Fibroblast of mammary gland (primary cell): Measurements from ENCODE around the gene ABCB7.

Experiments
- DNase-seq: peaks from one replicate; pipeline ENCODE4 v3.0.0-alpha.2; 2010; ENCODE audit warnings: low read depth
- H3K4me3 ChIP-seq: 2 replicates; pipeline ENCODE4 v1.5.1; 2011; ENCODE audit warnings: low read depth, mild to moderate bottlenecking, low read length, moderate library complexity; ENCODE audit not compliant: control insufficient read depth
- TF ChIP-seq, protein P1 (sequence below): conservative IDR thresholded peaks from 2 replicates; pipeline ENCODE4 v1.5.1; 2011; ENCODE audit warnings: low read depth, low read length, inconsistent platforms; ENCODE audit not compliant: control insufficient read depth, insufficient read depth

ABCB7 gene

DNA sequence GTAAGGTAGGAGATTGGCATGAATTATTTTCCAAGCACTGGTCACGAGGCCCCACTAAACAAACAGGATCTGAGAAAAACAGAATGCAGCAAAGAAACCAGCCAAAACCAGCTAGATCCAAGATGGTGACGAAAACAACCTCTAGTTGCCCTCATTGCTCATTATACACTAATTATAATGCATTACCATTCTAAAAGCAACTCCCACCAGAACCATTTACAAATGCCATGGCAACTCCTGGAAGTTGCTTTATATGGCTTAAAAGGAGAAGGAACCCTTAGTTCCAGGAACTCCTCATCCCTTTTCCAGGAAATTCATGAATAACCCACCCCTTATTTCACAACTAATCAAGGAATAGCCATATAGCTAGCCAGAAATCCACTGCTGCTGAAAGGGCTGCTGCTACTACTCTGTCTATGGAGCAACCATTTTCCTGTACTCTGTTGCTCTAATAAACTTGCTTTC lies 69.3 kb downstream of the ABCB7 start:
- H3K4me3 ChIP-seq = no peak overlapping the region
- peak; percentile 39 for DNase-seq
- TF ChIP-seq, protein P1, sequence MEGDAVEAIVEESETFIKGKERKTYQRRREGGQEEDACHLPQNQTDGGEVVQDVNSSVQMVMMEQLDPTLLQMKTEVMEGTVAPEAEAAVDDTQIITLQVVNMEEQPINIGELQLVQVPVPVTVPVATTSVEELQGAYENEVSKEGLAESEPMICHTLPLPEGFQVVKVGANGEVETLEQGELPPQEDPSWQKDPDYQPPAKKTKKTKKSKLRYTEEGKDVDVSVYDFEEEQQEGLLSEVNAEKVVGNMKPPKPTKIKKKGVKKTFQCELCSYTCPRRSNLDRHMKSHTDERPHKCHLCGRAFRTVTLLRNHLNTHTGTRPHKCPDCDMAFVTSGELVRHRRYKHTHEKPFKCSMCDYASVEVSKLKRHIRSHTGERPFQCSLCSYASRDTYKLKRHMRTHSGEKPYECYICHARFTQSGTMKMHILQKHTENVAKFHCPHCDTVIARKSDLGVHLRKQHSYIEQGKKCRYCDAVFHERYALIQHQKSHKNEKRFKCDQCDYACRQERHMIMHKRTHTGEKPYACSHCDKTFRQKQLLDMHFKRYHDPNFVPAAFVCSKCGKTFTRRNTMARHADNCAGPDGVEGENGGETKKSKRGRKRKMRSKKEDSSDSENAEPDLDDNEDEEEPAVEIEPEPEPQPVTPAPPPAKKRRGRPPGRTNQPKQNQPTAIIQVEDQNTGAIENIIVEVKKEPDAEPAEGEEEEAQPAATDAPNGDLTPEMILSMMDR = no peak

DNA sequence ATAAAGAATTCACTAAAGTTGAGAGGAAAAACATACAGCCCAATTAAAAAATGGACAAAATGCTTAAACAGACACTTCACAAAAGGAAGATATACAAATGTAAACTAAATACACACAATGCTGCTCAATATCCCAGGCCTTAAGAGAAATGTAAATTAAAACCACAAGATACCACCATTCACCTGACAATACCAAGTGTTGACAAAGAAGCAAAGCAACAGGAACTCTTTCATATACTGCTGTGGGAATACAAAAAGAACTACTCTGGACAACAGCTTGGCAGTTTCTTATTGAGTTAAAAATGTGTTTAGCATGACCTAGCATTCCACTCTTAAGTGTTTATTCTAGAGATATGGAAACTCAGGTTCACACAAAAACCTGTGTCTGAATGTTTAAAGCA lies 71.3 kb downstream of the ABCB7 start:
- TF ChIP-seq, protein P1 = no peak
- no peak overlapping the region for H3K4me3 ChIP-seq
- DNase-seq = no peak

DNA sequence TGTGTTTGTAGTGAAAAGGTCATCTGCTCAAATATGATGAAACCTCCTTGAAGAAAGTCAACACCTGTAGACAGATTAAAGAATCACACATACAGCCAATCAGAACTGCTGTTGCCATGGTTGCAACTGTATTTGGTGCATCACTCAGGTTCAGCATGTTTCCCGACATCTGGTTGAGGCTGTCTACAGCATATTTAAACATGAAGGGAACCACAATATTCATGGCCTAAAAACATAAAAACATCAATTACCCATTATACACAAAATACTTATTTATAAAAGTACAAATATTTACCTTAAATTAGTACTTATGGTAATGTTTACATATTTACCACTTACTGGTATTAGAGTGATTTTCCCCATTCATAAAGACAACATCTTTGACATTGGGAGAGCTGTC lies 79.7 kb downstream of the ABCB7 start:
- no peak overlapping the region for H3K4me3 ChIP-seq
- no peak for DNase-seq
- TF ChIP-seq, protein P1 = no peak

DNA sequence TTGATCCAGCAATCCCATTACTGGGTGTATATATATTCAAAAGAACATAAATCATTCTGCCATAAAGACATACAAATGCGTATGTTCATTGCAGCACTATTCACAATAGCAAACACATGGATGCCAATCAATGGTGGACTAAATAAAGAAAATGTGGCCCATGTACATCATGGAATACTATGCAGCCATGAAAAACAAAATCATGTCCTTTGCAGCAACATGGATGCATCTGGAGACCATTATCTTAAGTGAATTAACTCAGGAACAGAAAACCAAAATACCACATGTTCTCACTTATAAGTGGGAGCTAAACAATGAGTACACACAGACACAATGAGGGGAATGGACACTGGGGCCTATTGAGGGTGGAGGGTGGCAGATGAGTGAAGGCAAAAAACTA lies 81.6 kb downstream of the ABCB7 start:
- TF ChIP-seq, protein P1 = no peak
- no peak overlapping the region for H3K4me3 ChIP-seq
- no peak for DNase-seq

DNA sequence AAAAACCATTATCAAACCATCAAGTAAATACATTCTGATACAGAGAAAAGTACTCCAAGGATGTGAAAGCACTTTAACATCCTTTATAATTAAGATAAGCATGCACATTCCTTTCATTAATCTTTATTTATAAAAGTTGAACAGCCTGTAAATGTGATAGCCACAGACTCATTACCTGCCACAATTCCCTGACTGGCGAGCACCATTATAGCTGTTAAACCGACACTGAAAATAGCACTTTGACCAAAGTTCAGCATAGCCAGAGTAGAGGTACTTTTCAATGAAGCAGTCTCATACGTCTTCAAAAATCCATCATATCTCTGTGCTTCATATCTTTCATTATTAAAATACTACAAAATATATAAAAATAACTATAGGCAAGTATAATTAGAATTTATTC lies 84.7 kb downstream of the ABCB7 start:
- DNase-seq = no peak
- TF ChIP-seq, protein P1 = no peak

DNA sequence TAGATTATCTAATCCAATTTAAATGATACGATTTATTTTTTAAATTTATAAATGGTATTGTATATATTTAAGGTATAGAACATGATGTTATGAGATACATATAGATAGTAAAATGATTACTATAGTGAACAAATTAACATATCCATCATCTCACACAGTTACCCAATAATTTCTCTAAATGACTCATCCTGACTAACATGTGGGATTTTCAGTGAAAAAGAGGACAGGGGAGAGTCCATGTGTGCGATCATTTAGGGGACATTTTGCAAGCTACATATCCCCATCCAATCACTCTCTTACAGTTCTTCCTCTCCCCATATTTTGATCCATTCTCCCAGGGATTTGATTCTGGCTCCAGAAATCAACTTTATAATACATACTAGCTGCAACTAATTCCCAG lies 88.2 kb downstream of the ABCB7 start:
- no peak overlapping the region for H3K4me3 ChIP-seq
- TF ChIP-seq, protein P1 = no peak
- peak; percentile 54 for DNase-seq

More for the DNA sequence above, 84.7 kb downstream of the ABCB7 start:
- H3K4me3 ChIP-seq = no peak overlapping the region

DNA sequence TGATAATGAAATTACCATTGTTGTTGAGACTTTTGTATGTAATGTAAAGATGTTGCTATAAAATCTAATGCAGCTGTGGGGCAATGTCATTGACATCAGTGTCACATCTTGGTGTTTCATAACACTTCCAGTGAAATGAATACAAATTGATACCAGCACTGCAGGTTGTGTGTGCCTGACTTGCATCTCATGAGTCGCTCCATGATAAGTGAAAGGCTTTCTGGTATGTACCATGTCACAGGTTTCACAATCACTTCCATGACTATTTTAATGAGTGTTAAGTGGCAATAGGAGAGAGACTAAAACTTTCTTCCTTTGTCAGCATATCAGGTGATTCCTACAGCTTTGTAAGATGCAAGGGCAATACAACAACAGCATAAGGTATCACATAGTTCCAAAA lies 94.4 kb downstream of the ABCB7 start:
- no peak overlapping the region for H3K4me3 ChIP-seq
- peak; percentile 12 for DNase-seq
- TF ChIP-seq, protein P1 = no peak
